Naive thymus-derived CD4-positive, alpha-beta T cell (primary cell): ENCODE results near the gene PDIA5. TPM values are rescaled to one million over a fixed set of nuclear protein-coding genes. Genes with fewer than 3 reads are reported as not detected.
A peak's percentile ranks its signal among the peaks of the same experiment; 100 is the strongest.

Experiments used
- ATAC-seq: fragments of 150-1000 bp; cut with Tn5 transposase; 2 replicates; pipeline ENCODE4 v1.10.0; 2021; ENCODE audit warnings: mild to moderate bottlenecking, moderate library complexity
- CTCF ChIA-PET: fragments of 350-600 bp; sonication (Branson Sonifier 250); formaldehyde crosslinking; loops from one replicate; lab custom pipeline; 2021; ENCODE audit warnings: antibody characterized with exemption; lab: Charles Lee
- POLR2A ChIA-PET: fragments of 350-600 bp; sonication (Branson Sonifier 250); formaldehyde crosslinking; loops from one replicate; lab custom pipeline; 2021; ENCODE audit warnings: antibody characterized with exemption, inconsistent platforms; lab: Charles Lee
- DNase-seq, 9 donors: peaks; one replicate each; pipeline versions ENCODE4 v3.0.0 to v3.0.0-alpha.2; 2020 to 2022; ENCODE audit warnings: mixed read lengths in 1 of 9
- H3K27ac ChIP-seq: one replicate; pipeline ENCODE4 v1.7.0; 2013; ENCODE audit warnings: mild to moderate bottlenecking, low read depth, low read length, moderate library complexity
- H3K27me3 ChIP-seq, 2 donors: one replicate each; pipeline ENCODE4 v1.7.0; 2013; ENCODE audit warnings: low read length in 2 of 2, mild to moderate bottlenecking in 2 of 2, moderate library complexity in 2 of 2; ENCODE audit not compliant: control insufficient read depth in 2 of 2, insufficient read depth in 2 of 2
- H3K36me3 ChIP-seq, 3 experiments: 1 replicate in 2 of 3; 2 replicates in 1 of 3; pipeline ENCODE4 v1.7.0; 2013; ENCODE audit warnings: low read length in 3 of 3, mild to moderate bottlenecking in 3 of 3, moderate library complexity in 1 of 3; ENCODE audit not compliant: insufficient read depth in 3 of 3, control insufficient read depth in 2 of 3
- H3K4me1 ChIP-seq, 2 donors: one replicate each; pipeline ENCODE4 v1.7.0; 2013; ENCODE audit warnings: low read length in 2 of 2, mild to moderate bottlenecking in 2 of 2, moderate library complexity in 1 of 2; ENCODE audit not compliant: control insufficient read depth in 2 of 2, insufficient read depth in 2 of 2
- H3K4me3 ChIP-seq: 2 replicates; pipeline ENCODE4 v1.7.0; 2013; ENCODE audit warnings: mild to moderate bottlenecking, low read length
- H3K9me3 ChIP-seq, 3 experiments: 1 replicate in 2 of 3; 2 replicates in 1 of 3; pipeline ENCODE4 v1.7.0; 2013; ENCODE audit warnings: low read length in 3 of 3; ENCODE audit not compliant: control insufficient read depth in 2 of 3
- H3K27ac Mint-ChIP-seq, 9 donors: one replicate each; pipeline ENCODE4 v1.8.0; 2020 to 2022; ENCODE audit warnings: mixed read lengths in 9 of 9, mild to moderate bottlenecking in 8 of 9, moderate library complexity in 5 of 9, inconsistent platforms in 2 of 9
- H3K27me3 Mint-ChIP-seq, 5 donors: one replicate each; pipeline ENCODE4 v1.8.0; 2021 to 2022; ENCODE audit warnings: mixed read lengths in 5 of 5, mild to moderate bottlenecking in 1 of 5
- H3K36me3 Mint-ChIP-seq, 5 donors: one replicate each; pipeline ENCODE4 v1.8.0; 2020 to 2022; ENCODE audit warnings: mixed read lengths in 5 of 5, mild to moderate bottlenecking in 3 of 5, inconsistent platforms in 1 of 5
- H3K4me1 Mint-ChIP-seq, 7 donors: one replicate each; pipeline ENCODE4 v1.8.0; 2020 to 2022; ENCODE audit warnings: mixed read lengths in 7 of 7, mild to moderate bottlenecking in 3 of 7, inconsistent platforms in 1 of 7
- H3K4me3 Mint-ChIP-seq, 10 donors: one replicate each; pipeline ENCODE4 v1.8.0; 2020 to 2022; ENCODE audit warnings: mild to moderate bottlenecking in 10 of 10, mixed read lengths in 10 of 10, moderate library complexity in 6 of 10, inconsistent platforms in 2 of 10
- H3K9me3 Mint-ChIP-seq, 11 donors: one replicate each; pipeline ENCODE4 v1.8.0; 2020 to 2022; ENCODE audit warnings: mixed read lengths in 11 of 11, mild to moderate bottlenecking in 4 of 11, inconsistent platforms in 1 of 11, moderate library complexity in 1 of 11
- intact Hi-C, 2 donors: fragments of 100-400 bp; cut with micrococcal nuclease; formaldehyde crosslinking; loops; one replicate each; pipeline ENCODE4 v1.15.1; 2023
- polyA plus RNA-seq, 2 donors: library from polyadenylated mRNA; unstranded; fragments of 300-500 nt; fragmentation: Illumina TruSeq; gene quantifications; one replicate each; pipeline ENCODE4 v1.2.3, GENCODE V29; 2021
- total RNA-seq, 6 experiments: library from RNA in 5 of 6; stranded (reverse) in 5 of 6; gene quantifications; 1 replicate in 5 of 6; 2 replicates in 1 of 6; pipeline ENCODE4 v1.2.3 and lab custom pipeline; 2021 to 2026

PDIA5 gene
- total and polyA plus RNA-seq, 7 experiments from 2014 or later = 3.4 to 21.7 (median 5.6) TPM

DNA sequence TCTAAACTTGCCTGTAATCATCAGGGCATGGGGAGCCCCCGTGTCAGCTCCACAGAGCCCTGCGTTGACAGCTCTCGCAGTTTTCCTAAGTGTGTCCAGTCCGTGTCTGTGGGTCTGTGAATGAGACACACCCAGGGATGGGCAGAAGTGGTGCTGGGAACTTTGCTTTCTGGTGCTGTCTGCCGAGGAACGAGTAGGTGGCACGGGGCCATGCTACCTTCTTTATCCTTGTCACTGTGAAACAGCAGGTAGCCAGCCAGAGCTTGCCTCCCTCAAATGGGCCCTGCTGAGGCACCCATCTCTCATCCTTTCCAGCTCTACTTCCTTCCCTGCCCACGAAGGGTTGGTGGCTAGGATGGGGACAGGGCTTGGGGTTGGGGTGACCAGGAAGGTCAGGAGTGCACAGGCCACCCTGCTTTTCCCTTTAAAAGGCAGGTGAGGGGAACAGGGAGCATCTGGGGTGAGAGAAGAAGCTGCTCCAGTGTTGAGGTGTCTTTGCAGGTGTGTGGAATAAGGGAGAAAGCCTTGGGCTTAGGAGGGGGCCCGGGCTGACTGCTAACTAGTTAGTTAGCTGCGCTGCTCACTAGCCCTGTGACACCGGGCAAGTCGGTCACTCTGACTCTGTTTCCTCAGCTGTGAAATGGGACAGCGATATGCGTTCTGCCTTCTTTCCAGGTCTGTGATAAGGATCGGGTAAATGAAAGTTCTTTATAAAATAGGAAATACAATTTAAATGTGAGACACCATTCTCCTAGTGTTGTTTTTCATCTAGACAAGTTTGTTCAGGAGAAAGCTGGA is 27.9 kb downstream of the PDIA5 start:
- ATAC-seq = no peak
- Mint-ChIP-seq H3K27me3 (no peaks in the 10 kb centered on the region), H3K4me1 (peaks cover 8 to 26% (median 20%) of the 10 kb centered on the region in 7 donors), H3K9me3 (no peaks in the 10 kb centered on the region), H3K36me3 (peaks cover 5 to 68% (median 23%) of the 10 kb centered on the region in 5 donors), H3K4me3 (no peak overlapping the region), H3K27ac (no peak overlapping the region)
- intact Hi-C loops = no loop called here
- H3K36me3 ChIP-seq = peaks cover 0 to 12% (median 0%) of the 10 kb centered on the region in 3 experiments
- ChIA-PET POLR2A (no interaction called here), CTCF (no interaction called here)
- no peaks in the 10 kb centered on the region for H3K9me3 ChIP-seq
- H3K4me1 ChIP-seq = peaks cover 0 to 16% of the 10 kb centered on the region in 2 donors
- no peak overlapping the region for H3K4me3 ChIP-seq
- DNase-seq = no peak
- H3K27ac ChIP-seq = no peak overlapping the region
- no peaks in the 10 kb centered on the region for H3K27me3 ChIP-seq

GRCh38 chr3:123096126-123096525 is 29.3 kb downstream of the PDIA5 start:
- no peak overlapping the region for H3K4me3 ChIP-seq
- H3K27ac ChIP-seq = no peak overlapping the region
- CTCF ChIA-PET = no interaction called here
- H3K4me1 ChIP-seq = peaks cover 0 to 7% of the 10 kb centered on the region in 2 donors
- Mint-ChIP-seq H3K36me3 (peaks cover 5 to 78% (median 24%) of the 10 kb centered on the region in 5 donors), H3K27me3 (no peaks in the 10 kb centered on the region), H3K27ac (no peak overlapping the region), H3K4me3 (no peak overlapping the region), H3K9me3 (no peaks in the 10 kb centered on the region), H3K4me1 (peaks cover 1 to 15% (median 10%) of the 10 kb centered on the region in 7 donors)
- no peaks in the 10 kb centered on the region for H3K27me3 ChIP-seq
- POLR2A ChIA-PET = no interaction called here
- DNase-seq = no peak
- no peak for ATAC-seq
- H3K9me3 ChIP-seq = no peaks in the 10 kb centered on the region
- peaks cover 0 to 20% (median 0%) of the 10 kb centered on the region in 3 experiments for H3K36me3 ChIP-seq
- intact Hi-C loops = no loop called here

- no peak for ATAC-seq
- Histone ChIP-seq H3K4me3 (no peak overlapping the region), H3K27ac (no peak overlapping the region), H3K27me3 (no peaks in the 10 kb centered on the region), H3K9me3 (no peaks in the 10 kb centered on the region), H3K36me3 (peaks cover 0 to 20% (median 0%) of the 10 kb centered on the region in 3 experiments), H3K4me1 (peaks cover 0 to under 1% of the 10 kb centered on the region in 2 donors)
- intact Hi-C loops = no loop called here
- no peak overlapping the region for H3K27ac Mint-ChIP-seq
- peaks cover 0 to 9% (median 4%) of the 10 kb centered on the region in 7 donors for H3K4me1 Mint-ChIP-seq
- POLR2A ChIA-PET = no interaction called here
- no peak overlapping the region for H3K4me3 Mint-ChIP-seq
- peaks cover 5 to 77% (median 26%) of the 10 kb centered on the region in 5 donors for H3K36me3 Mint-ChIP-seq
- CTCF ChIA-PET = no interaction called here
- H3K27me3 Mint-ChIP-seq = no peaks in the 10 kb centered on the region
- no peaks in the 10 kb centered on the region for H3K9me3 Mint-ChIP-seq
- no peak for DNase-seq
Observed at GRCh38 chr3:123096731-123097130, 29.9 kb downstream of the PDIA5 start.

DNA sequence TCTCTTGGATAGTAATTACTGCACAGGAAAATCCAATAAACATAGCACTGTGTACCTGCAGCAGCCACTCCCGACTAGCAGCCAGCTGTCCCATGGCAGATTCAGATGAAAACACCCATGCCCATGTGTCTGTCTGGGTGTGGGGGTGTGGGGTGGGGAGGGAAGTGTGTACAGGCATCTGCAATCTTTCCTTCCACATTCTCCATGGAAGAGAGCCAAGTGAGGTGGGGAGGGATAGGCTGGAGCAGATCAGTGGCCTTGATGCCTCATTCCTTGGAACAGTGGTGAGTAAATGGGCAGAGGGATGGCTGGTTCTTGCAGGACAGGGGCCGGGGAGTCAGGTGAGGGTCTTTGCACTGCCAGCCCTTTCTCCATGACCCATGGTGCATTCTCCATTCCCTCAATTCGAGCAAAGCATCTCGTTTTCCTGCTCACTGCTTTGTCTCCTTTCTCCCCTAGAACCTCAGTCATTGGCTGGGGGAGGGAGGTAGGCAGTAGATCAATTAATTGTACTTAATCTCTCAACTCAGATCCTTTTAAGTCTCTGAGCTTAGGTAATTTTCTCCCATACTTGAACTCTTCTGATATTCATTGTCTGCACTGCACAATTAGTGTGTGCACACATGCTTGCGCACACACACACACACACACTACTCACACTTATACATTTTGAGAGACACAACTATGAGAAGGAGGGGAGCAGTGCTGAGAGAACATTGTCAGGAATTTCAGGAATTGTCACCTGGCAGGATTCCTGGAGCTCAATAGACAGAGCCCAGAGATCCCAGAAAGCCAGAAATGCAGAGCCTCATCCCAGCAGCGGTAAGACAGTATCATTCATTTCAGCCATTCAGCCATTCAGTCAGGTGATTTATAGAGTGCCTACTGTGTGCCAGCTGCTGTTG is 31.9 kb downstream of the PDIA5 start:
- Histone ChIP-seq H3K4me1 (no peaks in the 10 kb centered on the region), H3K4me3 (no peak overlapping the region), H3K27me3 (no peaks in the 10 kb centered on the region), H3K9me3 (no peaks in the 10 kb centered on the region), H3K27ac (no peak overlapping the region), H3K36me3 (peaks cover 0 to 11% (median 0%) of the 10 kb centered on the region in 3 experiments)
- peak overlapping the region in 2 of 9 donors; percentile 33 to 54 for H3K27ac Mint-ChIP-seq
- POLR2A ChIA-PET = no interaction called here
- H3K27me3 Mint-ChIP-seq = no peaks in the 10 kb centered on the region
- H3K36me3 Mint-ChIP-seq = peaks cover 5 to 71% (median 31%) of the 10 kb centered on the region in 5 donors
- no peak overlapping the region for H3K4me3 Mint-ChIP-seq
- H3K9me3 Mint-ChIP-seq = no peaks in the 10 kb centered on the region
- CTCF ChIA-PET = no interaction called here
- intact Hi-C loops = no loop called here
- peaks cover 0 to 6% (median 0%) of the 10 kb centered on the region in 7 donors for H3K4me1 Mint-ChIP-seq
- DNase-seq = no peak
- no peak for ATAC-seq

DNA sequence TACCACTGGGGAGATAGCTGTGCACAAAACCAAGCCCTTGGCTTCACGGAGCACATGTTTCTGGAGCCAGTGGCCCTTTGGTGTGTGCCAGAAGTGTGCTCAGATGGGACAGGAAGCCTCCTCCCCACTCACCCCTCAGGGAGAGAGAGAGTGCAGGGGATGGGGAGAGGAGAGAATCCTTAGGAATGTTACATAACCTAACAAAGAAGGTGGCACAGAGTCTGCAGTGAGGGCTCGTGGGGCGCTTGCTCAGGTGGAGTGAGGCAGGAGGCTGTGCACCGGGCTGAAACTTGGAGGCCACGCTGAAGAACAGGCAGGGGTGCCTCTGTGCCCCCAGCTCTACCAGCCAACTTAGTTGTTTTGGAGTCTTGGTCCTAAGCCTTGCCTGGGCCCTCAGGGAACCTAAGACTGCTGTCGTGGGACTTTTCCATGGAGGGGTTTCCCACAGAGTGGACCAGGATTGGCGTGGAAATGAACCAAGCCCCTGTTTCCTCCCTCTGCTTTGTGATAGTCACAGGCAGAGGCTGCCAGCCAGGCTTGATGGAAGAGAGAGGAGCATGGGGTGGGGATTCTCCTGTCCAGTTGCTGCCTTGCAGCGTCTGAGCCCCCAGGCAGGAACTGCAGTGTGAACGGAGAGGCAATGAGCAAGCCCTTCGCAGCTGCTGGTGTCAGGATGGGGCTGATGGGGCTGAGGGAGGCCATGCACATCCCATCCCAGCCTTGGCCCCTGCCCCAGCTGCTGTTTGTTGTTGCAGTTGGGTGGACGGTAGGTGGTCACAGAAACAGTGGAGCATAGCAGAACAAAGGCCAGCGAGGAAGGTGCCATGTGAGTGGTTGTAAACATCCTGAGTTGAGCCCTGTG is 32.7 kb downstream of the PDIA5 start:
- no peak for ATAC-seq
- no peak overlapping the region for H3K4me3 ChIP-seq
- no peaks in the 10 kb centered on the region for H3K4me1 ChIP-seq
- H3K36me3 Mint-ChIP-seq = peaks cover 5 to 66% (median 28%) of the 10 kb centered on the region in 5 donors
- H3K4me1 Mint-ChIP-seq = no peaks in the 10 kb centered on the region
- intact Hi-C loops = no loop called here
- ChIA-PET CTCF (no interaction called here), POLR2A (no interaction called here)
- no peaks in the 10 kb centered on the region for H3K27me3 Mint-ChIP-seq
- H3K9me3 Mint-ChIP-seq = no peaks in the 10 kb centered on the region
- no peak overlapping the region for H3K27ac ChIP-seq
- no peaks in the 10 kb centered on the region for H3K27me3 ChIP-seq
- no peak overlapping the region for H3K4me3 Mint-ChIP-seq
- DNase-seq = no peak
- H3K27ac Mint-ChIP-seq = peak overlapping the region in 2 of 9 donors; percentile 14 to 33
- no peaks in the 10 kb centered on the region for H3K9me3 ChIP-seq
- H3K36me3 ChIP-seq = peaks cover 0 to 11% (median 0%) of the 10 kb centered on the region in 3 experiments

DNA sequence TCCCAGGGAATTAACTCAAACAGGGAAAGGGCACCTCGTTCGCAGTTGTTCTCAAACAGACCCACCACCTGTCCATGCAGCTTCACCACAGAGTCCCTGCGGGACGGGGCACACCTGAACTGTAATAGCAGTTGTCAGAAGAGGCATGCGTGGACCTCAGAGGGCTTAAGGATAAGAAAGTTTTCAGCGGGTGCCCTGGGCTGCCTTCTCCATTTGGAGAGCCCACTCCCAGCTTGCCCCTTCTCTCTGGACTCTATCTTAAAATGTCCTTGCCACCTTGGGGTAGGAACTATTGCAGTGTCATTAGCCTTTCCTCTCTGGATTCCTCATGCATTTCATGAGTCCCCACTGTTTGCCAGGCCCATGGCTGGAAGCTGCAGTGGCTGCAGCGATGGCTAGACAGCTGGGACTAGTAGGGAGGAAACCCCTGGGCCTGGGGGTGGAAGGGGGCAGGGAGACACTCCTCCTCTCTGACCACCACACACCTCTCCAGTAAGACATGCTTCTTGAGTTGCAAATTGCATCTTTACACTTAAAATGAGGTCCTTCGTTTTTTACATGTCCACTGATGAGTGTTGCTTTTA is 33.5 kb downstream of the PDIA5 start:
- Mint-ChIP-seq H3K27ac (no peak overlapping the region), H3K27me3 (no peaks in the 10 kb centered on the region)

More for the DNA sequence above, 33.5 kb downstream of the PDIA5 start:
- Histone ChIP-seq H3K4me1 (no peaks in the 10 kb centered on the region), H3K27ac (no peak overlapping the region), H3K4me3 (no peak overlapping the region), H3K27me3 (no peaks in the 10 kb centered on the region), H3K9me3 (no peaks in the 10 kb centered on the region), H3K36me3 (peaks cover 0 to 11% (median 0%) of the 10 kb centered on the region in 3 experiments)
- no peaks in the 10 kb centered on the region for H3K4me1 Mint-ChIP-seq
- no peak overlapping the region for H3K4me3 Mint-ChIP-seq
- intact Hi-C loops = no loop called here
- no peak for ATAC-seq
- H3K9me3 Mint-ChIP-seq = no peaks in the 10 kb centered on the region
- peaks cover 5 to 59% (median 28%) of the 10 kb centered on the region in 5 donors for H3K36me3 Mint-ChIP-seq
- CTCF ChIA-PET = no interaction called here
- no peak for DNase-seq
- POLR2A ChIA-PET = no interaction called here
